Ascending aorta (tissue), 2 donors: ENCODE data around the gene NFKB1. TPM values are rescaled to one million over a fixed set of nuclear protein-coding genes. Genes with fewer than 3 reads are reported as not detected.
"Not testable (repeated sequence)": the region's sequence is repeated elsewhere in the genome, so short reads cannot be mapped to it uniquely, and the experiment has no call there.

Experiments
- DNase-seq, 2 donors: peaks; one replicate each; pipeline ENCODE4 v3.0.0-alpha.2; 2019; ENCODE audit warnings: low spot score in 2 of 2
- H3K27ac ChIP-seq, 2 donors: fragments of 200-600 bp; sonication (generic); one replicate each; pipeline ENCODE4 v1.5.1; 2016 to 2017; ENCODE audit warnings: mild to moderate bottlenecking in 1 of 2
- H3K27me3 ChIP-seq: fragments of 200-600 bp; sonication (generic); one replicate; pipeline ENCODE4 v1.5.1; 2017
- H3K36me3 ChIP-seq, 2 donors: fragments of 200-600 bp; sonication (generic); one replicate each; pipeline ENCODE4 v1.5.1; 2016
- H3K4me1 ChIP-seq, 2 donors: fragments of 200-600 bp; sonication (generic); one replicate each; pipeline ENCODE4 v1.5.1; 2016 to 2017; ENCODE audit warnings: mild to moderate bottlenecking in 1 of 2
- H3K4me3 ChIP-seq, 2 donors: fragments of 200-600 bp; sonication (generic); one replicate each; pipeline ENCODE4 v1.5.1; 2016 to 2017; ENCODE audit warnings: mild to moderate bottlenecking in 1 of 2
- H3K9me3 ChIP-seq, 2 donors: fragments of 200-600 bp; sonication (generic); one replicate each; pipeline ENCODE4 v1.5.1; 2016
- CTCF ChIP-seq, 3 experiments: fragments of 200-600 bp in 2 of 3; fragments of 450-650 bp in 1 of 3; sonication (generic) in 2 of 3; IDR thresholded peaks; one replicate each; pipeline ENCODE4 v1.5.1; 2016 to 2019; ENCODE audit warnings: antibody characterized with exemption in 3 of 3, mild to moderate bottlenecking in 1 of 3, moderate library complexity in 1 of 3
- intact Hi-C: fragments of 100-400 bp; cut with DNase I; formaldehyde crosslinking; loops from one replicate; pipeline ENCODE4 v1.15.1; 2023
- total RNA-seq: library from RNA; depleted of rRNA; stranded (reverse); fragments of >200 nt; gene quantifications from one replicate; pipeline ENCODE4 v1.1.0, GENCODE V29; 2016

Gene NFKB1
- total RNA-seq, 1 donor from 2014 or later, result 34.5 TPM

- DNase-seq, result no peak
- no peak overlapping the region for H3K27ac ChIP-seq
- H3K9me3 ChIP-seq, result peaks cover 0 to 7% of the 10 kb centered on the region in 2 donors
- H3K36me3 ChIP-seq, result no peaks in the 10 kb centered on the region
- H3K27me3 ChIP-seq, result no peaks in the 10 kb centered on the region
- intact Hi-C loops, result no loop called here
- H3K4me1 ChIP-seq, result no peaks in the 10 kb centered on the region
- TF ChIP-seq CTCF (IDR thresholded peaks at IDR 0.05), result no peak
- no peak overlapping the region for H3K4me3 ChIP-seq
Measured at GRCh38 chr4:102474736-102475504, 26.2 kb upstream of the NFKB1 start.

- TF ChIP-seq CTCF (IDR thresholded peaks at IDR 0.05), result no peak
- Histone ChIP-seq H3K4me1 (no peaks in the 10 kb centered on the region), H3K27me3 (no peaks in the 10 kb centered on the region), H3K27ac (no peak overlapping the region), H3K9me3 (peaks cover 0 to 7% of the 10 kb centered on the region in 2 donors), H3K36me3 (no peaks in the 10 kb centered on the region), H3K4me3 (no peak overlapping the region)
- intact Hi-C loops, result no loop called here
- no peak for DNase-seq
Measured at GRCh38 chr4:102477657-102478056, 23.5 kb upstream of the NFKB1 start.

GRCh38 chr4:102478186-102478585, 23.0 kb upstream of the NFKB1 start:
- Histone ChIP-seq H3K36me3 (no peaks in the 10 kb centered on the region), H3K27me3 (no peaks in the 10 kb centered on the region), H3K9me3 (peaks cover 0 to 7% of the 10 kb centered on the region in 2 donors), H3K27ac (no peak overlapping the region), H3K4me1 (no peaks in the 10 kb centered on the region), H3K4me3 (no peak overlapping the region)
- no peak for DNase-seq
- TF ChIP-seq CTCF (IDR thresholded peaks at IDR 0.05), result no peak
- intact Hi-C loops, result no loop called here

- H3K9me3 ChIP-seq, H3K36me3 ChIP-seq, H3K4me3 ChIP-seq, DNase-seq, intact Hi-C loops, H3K27ac ChIP-seq, H3K27me3 ChIP-seq, H3K4me1 ChIP-seq: not testable (repeated sequence)
Measured at GRCh38 chr4:102479832-102480231, 21.3 kb upstream of the NFKB1 start.

GRCh38 chr4:102483120-102483519, 18.0 kb upstream of the NFKB1 start:
- no peaks in the 10 kb centered on the region for H3K4me1 ChIP-seq
- no peak for DNase-seq
- no peak for TF ChIP-seq CTCF (IDR thresholded peaks at IDR 0.05)
- H3K9me3 ChIP-seq, result peaks cover 0 to 2% of the 10 kb centered on the region in 2 donors
- H3K27ac ChIP-seq, result no peak overlapping the region
- H3K36me3 ChIP-seq, result no peaks in the 10 kb centered on the region
- intact Hi-C loops, result no loop called here
- no peak overlapping the region for H3K4me3 ChIP-seq
- H3K27me3 ChIP-seq, result no peaks in the 10 kb centered on the region

GRCh38 chr4:102483990-102484692, 17.0 kb upstream of the NFKB1 start:
- H3K9me3 ChIP-seq, H3K36me3 ChIP-seq, intact Hi-C loops, H3K4me1 ChIP-seq, H3K27ac ChIP-seq, H3K4me3 ChIP-seq, DNase-seq, H3K27me3 ChIP-seq: not testable (repeated sequence)
